Stomach smooth muscle (tissue), 2 donors: Measurements from ENCODE around the gene ATP6V0D1.
A peak's percentile ranks its signal among the peaks of the same experiment; 100 is the strongest.

Experiments
- H3K27ac ChIP-seq: one replicate; pipeline ENCODE4 v1.7.0; 2013; ENCODE audit warnings: mild to moderate bottlenecking, low read length, inconsistent platforms
- H3K27me3 ChIP-seq, 2 donors: one replicate each; pipeline ENCODE4 v1.7.0; 2013; ENCODE audit warnings: low read length in 2 of 2; ENCODE audit not compliant: insufficient read depth in 2 of 2, control insufficient read depth in 1 of 2
- H3K36me3 ChIP-seq, 2 donors: one replicate each; pipeline ENCODE4 v1.7.0; 2013; ENCODE audit warnings: low read length in 2 of 2; ENCODE audit not compliant: control insufficient read depth in 2 of 2, insufficient read depth in 2 of 2
- H3K4me1 ChIP-seq: one replicate; pipeline ENCODE4 v1.7.0; 2013; ENCODE audit warnings: low read length; ENCODE audit not compliant: control insufficient read depth, insufficient read depth
- H3K4me3 ChIP-seq, 2 donors: one replicate each; pipeline ENCODE4 v1.7.0; 2013; ENCODE audit warnings: low read length in 2 of 2
- H3K9ac ChIP-seq, 2 donors: one replicate each; pipeline ENCODE4 v1.7.0; 2013; ENCODE audit warnings: low read length in 2 of 2, mild to moderate bottlenecking in 1 of 2
- H3K9me3 ChIP-seq, 2 donors: one replicate each; pipeline ENCODE4 v1.7.0; 2013; ENCODE audit warnings: low read length in 2 of 2; ENCODE audit not compliant: control insufficient read depth in 2 of 2
- donor health status: healthy.
- donor health status: Pancreatic carcinoma.

Gene ATP6V0D1

GRCh38 chr16:67474551-67475455 lies 6.2 kb downstream of the ATP6V0D1 start:
- H3K36me3 ChIP-seq: no peaks in the 10 kb centered on the region
- H3K9me3 ChIP-seq: no peaks in the 10 kb centered on the region
- peaks cover 26% of the 10 kb centered on the region for H3K4me1 ChIP-seq
- H3K9ac ChIP-seq: no peak overlapping the region
- no peaks in the 10 kb centered on the region for H3K27me3 ChIP-seq
- H3K4me3 ChIP-seq: no peak overlapping the region
- no peak overlapping the region for H3K27ac ChIP-seq

GRCh38 chr16:67471758-67472384 lies 9.1 kb downstream of the ATP6V0D1 start:
- Histone ChIP-seq H3K9me3 (no peaks in the 10 kb centered on the region), H3K4me1 (peaks cover 14% of the 10 kb centered on the region), H3K4me3 (no peak overlapping the region), H3K27me3 (no peaks in the 10 kb centered on the region), H3K36me3 (no peaks in the 10 kb centered on the region), H3K27ac (no peak overlapping the region), H3K9ac (no peak overlapping the region)

GRCh38 chr16:67470359-67470758 lies 10.6 kb downstream of the ATP6V0D1 start:
- no peaks in the 10 kb centered on the region for H3K9me3 ChIP-seq
- no peaks in the 10 kb centered on the region for H3K36me3 ChIP-seq
- no peaks in the 10 kb centered on the region for H3K27me3 ChIP-seq
- peaks cover 16% of the 10 kb centered on the region for H3K4me1 ChIP-seq
- no peak overlapping the region for H3K9ac ChIP-seq
- no peak overlapping the region for H3K4me3 ChIP-seq
- no peak overlapping the region for H3K27ac ChIP-seq

- H3K36me3 ChIP-seq: no peaks in the 10 kb centered on the region
- no peak overlapping the region for H3K27ac ChIP-seq
- H3K4me3 ChIP-seq: no peak overlapping the region
- H3K9ac ChIP-seq: no peak overlapping the region
- no peaks in the 10 kb centered on the region for H3K9me3 ChIP-seq
- peaks cover 25% of the 10 kb centered on the region for H3K4me1 ChIP-seq
- H3K27me3 ChIP-seq: no peaks in the 10 kb centered on the region
These were observed 12.2 kb downstream of the ATP6V0D1 start for GRCh38 chr16:67468731-67469130.

GRCh38 chr16:67466581-67466980 lies 14.4 kb downstream of the ATP6V0D1 start:
- peaks cover 0 to 1% of the 10 kb centered on the region in 2 donors for H3K36me3 ChIP-seq
- no peaks in the 10 kb centered on the region for H3K9me3 ChIP-seq
- no peak overlapping the region for H3K27ac ChIP-seq
- H3K4me1 ChIP-seq: peaks cover 36% of the 10 kb centered on the region
- H3K4me3 ChIP-seq: no peak overlapping the region
- H3K27me3 ChIP-seq: no peaks in the 10 kb centered on the region
- no peak overlapping the region for H3K9ac ChIP-seq

GRCh38 chr16:67464565-67464964 lies 16.4 kb downstream of the ATP6V0D1 start:
- H3K36me3 ChIP-seq: peaks cover 0 to 4% of the 10 kb centered on the region in 2 donors
- no peak overlapping the region for H3K4me3 ChIP-seq
- H3K27ac ChIP-seq: no peak overlapping the region
- peaks cover 53% of the 10 kb centered on the region for H3K4me1 ChIP-seq
- no peak overlapping the region for H3K9ac ChIP-seq
- H3K9me3 ChIP-seq: no peaks in the 10 kb centered on the region
- no peaks in the 10 kb centered on the region for H3K27me3 ChIP-seq

GRCh38 chr16:67463691-67464090 lies 17.3 kb downstream of the ATP6V0D1 start:
- H3K27ac ChIP-seq: no peak overlapping the region
- no peak overlapping the region for H3K9ac ChIP-seq
- H3K9me3 ChIP-seq: no peaks in the 10 kb centered on the region

GRCh38 chr16:67463059-67463458 lies 17.9 kb downstream of the ATP6V0D1 start:
- Histone ChIP-seq H3K27me3 (no peaks in the 10 kb centered on the region), H3K9ac (no peak overlapping the region), H3K27ac (no peak overlapping the region), H3K36me3 (peaks cover 0 to 4% of the 10 kb centered on the region in 2 donors), H3K4me1 (peaks cover 68% of the 10 kb centered on the region), H3K4me3 (no peak overlapping the region), H3K9me3 (no peaks in the 10 kb centered on the region)

More at GRCh38 chr16:67463691-67464090, 17.3 kb downstream of the ATP6V0D1 start:
- Histone ChIP-seq H3K4me1 (peaks cover 62% of the 10 kb centered on the region), H3K4me3 (no peak overlapping the region), H3K36me3 (peaks cover 0 to 4% of the 10 kb centered on the region in 2 donors), H3K27me3 (no peaks in the 10 kb centered on the region)

- H3K9ac ChIP-seq: no peak overlapping the region
- no peak overlapping the region for H3K4me3 ChIP-seq
- H3K27me3 ChIP-seq: no peaks in the 10 kb centered on the region
- peaks cover 76% of the 10 kb centered on the region for H3K4me1 ChIP-seq
- no peaks in the 10 kb centered on the region for H3K9me3 ChIP-seq
- H3K27ac ChIP-seq: no peak overlapping the region
- H3K36me3 ChIP-seq: peaks cover 0 to 4% of the 10 kb centered on the region in 2 donors
These were observed 18.7 kb downstream of the ATP6V0D1 start for GRCh38 chr16:67462279-67462655.

- H3K4me1 ChIP-seq: peaks cover 81% of the 10 kb centered on the region
- H3K9ac ChIP-seq: peak overlapping the region in 1 of 2 donors; percentile 51
- H3K36me3 ChIP-seq: peaks cover 0 to 4% of the 10 kb centered on the region in 2 donors
- no peak overlapping the region for H3K27ac ChIP-seq
- no peaks in the 10 kb centered on the region for H3K9me3 ChIP-seq
- H3K4me3 ChIP-seq: no peak overlapping the region
- H3K27me3 ChIP-seq: no peaks in the 10 kb centered on the region
These were observed 19.2 kb downstream of the ATP6V0D1 start for GRCh38 chr16:67461600-67462278.
